Gastroesophageal sphincter (tissue), 4 donors: ENCODE results near the gene CHFR. TPM values are rescaled to one million over a fixed set of nuclear protein-coding genes. Genes with fewer than 3 reads are reported as not detected.
A peak's percentile ranks its signal among the peaks of the same experiment; 100 is the strongest.

ENCODE experiments used
- ATAC-seq: fragments of 150-250 bp; one replicate; pipeline ENCODE4 v1.9.1; 2016; ENCODE audit warnings: mild to moderate bottlenecking, moderate library complexity
- H3K27ac ChIP-seq, 4 donors: fragments of 200-600 bp; sonication (generic) in 3 of 4; 1 replicate in 3 of 4; 2 replicates in 1 of 4; pipeline ENCODE4 v1.5.1; 2016 to 2019
- H3K27me3 ChIP-seq: fragments of 200-600 bp; sonication (generic); one replicate; pipeline ENCODE4 v1.5.1; 2019
- H3K36me3 ChIP-seq, 2 donors: fragments of 200-600 bp; sonication (generic); one replicate each; pipeline ENCODE4 v1.5.1; 2019; ENCODE audit warnings: control low read depth in 1 of 2
- H3K4me1 ChIP-seq, 3 donors: fragments of 200-600 bp; sonication (generic); 1 replicate in 2 of 3; 2 replicates in 1 of 3; pipeline ENCODE4 v1.5.1; 2016 to 2019; ENCODE audit warnings: control low read depth in 2 of 3
- H3K4me3 ChIP-seq, 2 donors: fragments of 200-600 bp; sonication (generic); one replicate each; pipeline ENCODE4 v1.5.1; 2019; ENCODE audit warnings: mild to moderate bottlenecking in 1 of 2, moderate library complexity in 1 of 2
- H3K9me3 ChIP-seq, 3 donors: fragments of 200-600 bp; sonication (generic); one replicate each; pipeline ENCODE4 v1.5.1; 2017 to 2019; ENCODE audit warnings: control low read depth in 2 of 3
- EP300 ChIP-seq: sonication (generic); formaldehyde crosslinking; IDR thresholded peaks from one replicate; pipeline ENCODE4 v1.6.1; 2017; ENCODE audit warnings: antibody characterized with exemption, mild to moderate bottlenecking
- POLR2A ChIP-seq, 2 donors: fragments of 450-650 bp; IDR thresholded peaks; one replicate each; pipeline ENCODE4 v1.6.1; 2017; ENCODE audit warnings: antibody characterized with exemption in 2 of 2, mild to moderate bottlenecking in 2 of 2, moderate library complexity in 1 of 2
- POLR2AphosphoS5 ChIP-seq: sonication (generic); formaldehyde crosslinking; IDR thresholded peaks from one replicate; pipeline ENCODE4 v1.6.1; 2017; ENCODE audit warnings: antibody characterized with exemption
- WGBS, 2 donors: methylation state at CpG; one replicate each; pipeline ENCODE4 v1.1.5; 2018; ENCODE audit warnings: low coverage in 1 of 2; 5-methylcytosine and 5-hydroxymethylcytosine counted together
- total RNA-seq, 4 donors: library from RNA; depleted of rRNA; stranded (reverse); fragments of >200 nt; gene quantifications; one replicate each; pipeline ENCODE4 v1.1.0, GENCODE V29; 2016
- TF ChIP-seq, protein P1 (sequence below), 4 experiments: fragments of 200-600 bp in 2 of 4; fragments of 450-650 bp in 2 of 4; sonication (generic) in 1 of 4; IDR thresholded peaks; one replicate each; pipeline ENCODE4 v1.5.1; 2017 to 2019; ENCODE audit warnings: antibody characterized with exemption in 4 of 4, mild to moderate bottlenecking in 2 of 4, moderate library complexity in 2 of 4

Gene CHFR
- total RNA-seq, 4 donors from 2014 or later = 30.8 to 42.1 (median 36.8) TPM

DNA sequence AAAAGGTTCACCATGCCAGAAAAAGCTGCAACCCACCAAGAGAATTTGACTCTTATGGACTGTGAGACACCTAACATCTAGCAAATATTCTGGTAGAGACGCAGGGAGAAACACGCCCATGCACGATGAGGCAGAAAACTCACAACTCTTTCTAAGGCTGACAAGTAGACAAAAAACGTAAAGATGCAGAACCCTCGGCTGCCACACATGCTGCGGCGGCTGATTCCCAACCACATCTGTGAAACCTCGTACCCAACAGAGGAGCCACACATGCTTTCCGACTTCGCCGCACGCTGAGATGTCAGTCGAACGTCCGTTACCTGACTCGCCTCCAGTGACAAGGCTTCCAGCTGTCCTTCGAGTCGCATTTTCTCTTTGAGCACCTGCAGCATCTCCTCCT is 80.5 kb downstream of the CHFR start:
- Histone ChIP-seq H3K27ac (no peak overlapping the region), H3K4me3 (no peak overlapping the region), H3K9me3 (no peaks in the 10 kb centered on the region), H3K36me3 (peaks cover 0 to 97% of the 10 kb centered on the region in 2 donors), H3K27me3 (no peaks in the 10 kb centered on the region), H3K4me1 (no peaks in the 10 kb centered on the region)
- TF ChIP-seq, protein P1, sequence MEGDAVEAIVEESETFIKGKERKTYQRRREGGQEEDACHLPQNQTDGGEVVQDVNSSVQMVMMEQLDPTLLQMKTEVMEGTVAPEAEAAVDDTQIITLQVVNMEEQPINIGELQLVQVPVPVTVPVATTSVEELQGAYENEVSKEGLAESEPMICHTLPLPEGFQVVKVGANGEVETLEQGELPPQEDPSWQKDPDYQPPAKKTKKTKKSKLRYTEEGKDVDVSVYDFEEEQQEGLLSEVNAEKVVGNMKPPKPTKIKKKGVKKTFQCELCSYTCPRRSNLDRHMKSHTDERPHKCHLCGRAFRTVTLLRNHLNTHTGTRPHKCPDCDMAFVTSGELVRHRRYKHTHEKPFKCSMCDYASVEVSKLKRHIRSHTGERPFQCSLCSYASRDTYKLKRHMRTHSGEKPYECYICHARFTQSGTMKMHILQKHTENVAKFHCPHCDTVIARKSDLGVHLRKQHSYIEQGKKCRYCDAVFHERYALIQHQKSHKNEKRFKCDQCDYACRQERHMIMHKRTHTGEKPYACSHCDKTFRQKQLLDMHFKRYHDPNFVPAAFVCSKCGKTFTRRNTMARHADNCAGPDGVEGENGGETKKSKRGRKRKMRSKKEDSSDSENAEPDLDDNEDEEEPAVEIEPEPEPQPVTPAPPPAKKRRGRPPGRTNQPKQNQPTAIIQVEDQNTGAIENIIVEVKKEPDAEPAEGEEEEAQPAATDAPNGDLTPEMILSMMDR (IDR thresholded peaks at IDR 0.05) = no peak
- TF ChIP-seq POLR2AphosphoS5 = no peak
- TF ChIP-seq EP300 = no peak
- TF ChIP-seq POLR2A (IDR thresholded peaks at IDR 0.05) = no peak
- ATAC-seq = no peak
- WGBS, 2 donors = 82 to 88% methylated on average over 14 to 16 of the region's 18 CpGs

DNA sequence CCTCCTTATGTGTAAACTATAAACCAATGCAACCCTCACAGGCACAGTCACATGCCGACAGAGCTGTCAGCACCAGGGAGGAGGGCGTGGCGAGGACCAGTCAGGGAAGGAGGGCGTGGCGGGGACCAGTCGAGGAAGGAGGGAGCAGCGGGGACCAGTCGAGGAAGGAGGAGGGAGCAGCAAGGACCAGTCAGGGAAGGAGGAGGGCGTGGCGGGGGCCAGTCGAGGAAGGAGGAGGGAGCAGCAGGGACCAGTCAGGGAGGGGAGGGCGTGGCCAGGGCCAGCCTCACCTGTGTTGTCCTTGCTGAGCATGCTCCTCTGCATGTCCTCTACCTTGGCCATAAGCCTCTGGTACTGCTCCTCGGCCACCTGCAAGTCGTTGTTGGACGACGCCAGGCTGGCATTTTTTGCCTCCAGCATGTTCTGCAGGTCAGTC is 83.0 kb downstream of the CHFR start:
- ATAC-seq = no peak
- TF ChIP-seq POLR2AphosphoS5 = no peak
- TF ChIP-seq, protein P1 (IDR thresholded peaks at IDR 0.05) = no peak
- TF ChIP-seq EP300 = no peak
- TF ChIP-seq POLR2A (IDR thresholded peaks at IDR 0.05) = no peak
- Histone ChIP-seq H3K4me3 (no peak overlapping the region), H3K36me3 (peaks cover 0 to 97% of the 10 kb centered on the region in 2 donors), H3K27me3 (no peaks in the 10 kb centered on the region), H3K27ac (no peak overlapping the region), H3K9me3 (no peaks in the 10 kb centered on the region), H3K4me1 (no peaks in the 10 kb centered on the region)
- 71 to 86% methylated on average over 7 to 10 of the region's 16 CpGs for WGBS, 2 donors

DNA sequence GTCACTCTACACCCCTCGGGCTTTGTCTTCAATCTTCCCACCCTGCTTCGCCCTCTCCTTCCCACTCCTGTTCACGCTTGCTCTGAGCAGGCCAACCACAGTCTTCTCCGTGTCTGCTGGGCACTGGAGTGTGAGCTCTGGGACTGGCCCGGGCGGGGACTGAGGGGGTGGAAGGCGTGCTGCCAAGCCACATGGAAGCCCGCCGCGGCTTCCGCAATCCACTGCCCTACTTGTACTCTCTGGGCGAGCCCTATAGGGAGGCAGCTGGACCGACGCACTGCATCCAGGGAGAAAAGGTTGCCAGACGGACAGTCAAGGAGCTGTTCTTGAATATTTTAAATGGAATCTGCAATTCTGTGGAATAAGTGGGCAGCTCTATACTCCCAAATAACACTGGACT is 83.5 kb downstream of the CHFR start:
- H3K36me3 ChIP-seq = peaks cover 0 to 97% of the 10 kb centered on the region in 2 donors
- H3K27ac ChIP-seq = no peak overlapping the region
- TF ChIP-seq POLR2AphosphoS5 (no peak), EP300 (no peak), POLR2A (IDR thresholded peaks at IDR 0.05) (no peak)
- TF ChIP-seq, protein P1 (IDR thresholded peaks at IDR 0.05) = no peak
- H3K27me3 ChIP-seq = no peaks in the 10 kb centered on the region
- H3K9me3 ChIP-seq = no peaks in the 10 kb centered on the region
- peak; percentile 31 for ATAC-seq
- H3K4me1 ChIP-seq = no peaks in the 10 kb centered on the region
- H3K4me3 ChIP-seq = no peak overlapping the region
- WGBS, 2 donors = 87 to 100% methylated on average over 1 to 3 of the region's 15 CpGs

DNA sequence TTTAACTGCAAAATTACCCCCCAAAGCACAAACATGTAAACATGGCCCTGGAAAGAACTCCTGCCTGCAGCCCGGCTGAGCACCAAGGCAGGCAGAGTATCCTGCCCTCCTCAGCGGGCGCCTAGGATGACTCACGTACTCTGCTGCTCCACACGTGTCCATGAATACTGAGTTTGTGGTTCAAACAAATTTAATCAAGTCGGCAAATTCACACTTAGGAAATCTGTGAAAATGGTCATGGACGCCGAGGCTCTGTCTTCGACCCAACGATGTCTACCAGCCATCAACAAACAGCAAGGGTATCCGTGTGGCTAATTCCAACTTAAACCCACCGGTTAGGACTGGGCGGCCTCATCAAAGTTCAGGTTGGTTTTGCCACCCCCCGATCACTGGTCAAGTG is 84.3 kb downstream of the CHFR start:
- peaks cover 0 to 97% of the 10 kb centered on the region in 2 donors for H3K36me3 ChIP-seq
- no peaks in the 10 kb centered on the region for H3K27me3 ChIP-seq
- no peak for TF ChIP-seq POLR2AphosphoS5
- TF ChIP-seq POLR2A (IDR thresholded peaks at IDR 0.05) = no peak
- 86 to 91% methylated on average over 9 to 14 of the region's 14 CpGs for WGBS, 2 donors
- no peak overlapping the region for H3K4me3 ChIP-seq
- no peak for ATAC-seq
- no peak overlapping the region for H3K27ac ChIP-seq
- H3K9me3 ChIP-seq = no peaks in the 10 kb centered on the region
- no peaks in the 10 kb centered on the region for H3K4me1 ChIP-seq

DNA sequence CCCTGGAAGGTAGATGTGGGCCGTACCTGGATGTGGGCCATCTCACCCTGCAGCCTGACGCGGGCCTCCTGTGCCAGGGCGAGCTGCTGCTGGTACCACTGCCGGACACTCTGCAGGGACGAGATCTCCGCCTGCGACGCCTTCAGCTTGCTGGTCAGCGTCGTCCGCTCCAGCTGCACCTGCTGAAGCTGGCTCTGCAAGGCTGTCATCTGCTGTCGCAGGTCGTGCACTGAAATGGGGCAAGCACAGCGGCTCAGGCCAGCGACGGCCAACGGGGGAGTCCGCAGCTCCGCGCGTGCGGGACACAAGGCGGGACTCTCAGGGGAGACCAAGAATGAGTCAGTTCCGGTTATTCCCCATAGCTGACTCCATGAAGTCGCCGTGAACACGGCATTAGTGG is 85.7 kb downstream of the CHFR start:
- no peaks in the 10 kb centered on the region for H3K27me3 ChIP-seq
- H3K4me3 ChIP-seq = no peak overlapping the region
- TF ChIP-seq EP300 = no peak
- TF ChIP-seq, protein P1 (IDR thresholded peaks at IDR 0.05) = no peak
- no peak for TF ChIP-seq POLR2A (IDR thresholded peaks at IDR 0.05)
- TF ChIP-seq POLR2AphosphoS5 = no peak
- no peaks in the 10 kb centered on the region for H3K4me1 ChIP-seq
- no peak overlapping the region for H3K27ac ChIP-seq
- no peak for ATAC-seq
- H3K36me3 ChIP-seq = peaks cover 0 to 97% of the 10 kb centered on the region in 2 donors
- WGBS, 2 donors = 93% methylated on average over 6 of the region's 28 CpGs; no CpG with 5 or more reads in 1 of the 2 donors
- no peaks in the 10 kb centered on the region for H3K9me3 ChIP-seq
